Measurements from ENCODE around the gene RANBP10.

Gene RANBP10

DNA sequence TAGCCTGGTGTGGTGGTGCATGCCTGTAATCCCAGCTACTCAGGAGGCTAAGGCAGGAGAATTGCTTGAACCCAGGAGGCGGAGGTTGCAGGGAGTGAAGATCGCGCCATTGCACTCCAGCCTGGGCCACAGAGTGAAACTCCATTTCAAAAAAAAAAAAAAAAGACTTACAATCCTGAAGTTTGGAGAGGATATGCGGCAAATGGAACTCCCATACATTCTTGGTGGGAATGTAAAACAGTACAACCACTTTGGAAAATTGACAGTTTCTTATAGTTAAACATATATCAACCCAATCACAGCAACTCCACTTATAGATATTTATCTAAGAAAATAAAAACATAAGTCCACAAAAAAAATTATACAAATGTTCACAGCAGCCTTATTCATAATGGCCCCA lies 99.2 kb downstream of the RANBP10 start:
- no peak for TF ChIP-seq ZFX (IDR thresholded peaks at IDR 0.05)
- TF ChIP-seq, protein P1, sequence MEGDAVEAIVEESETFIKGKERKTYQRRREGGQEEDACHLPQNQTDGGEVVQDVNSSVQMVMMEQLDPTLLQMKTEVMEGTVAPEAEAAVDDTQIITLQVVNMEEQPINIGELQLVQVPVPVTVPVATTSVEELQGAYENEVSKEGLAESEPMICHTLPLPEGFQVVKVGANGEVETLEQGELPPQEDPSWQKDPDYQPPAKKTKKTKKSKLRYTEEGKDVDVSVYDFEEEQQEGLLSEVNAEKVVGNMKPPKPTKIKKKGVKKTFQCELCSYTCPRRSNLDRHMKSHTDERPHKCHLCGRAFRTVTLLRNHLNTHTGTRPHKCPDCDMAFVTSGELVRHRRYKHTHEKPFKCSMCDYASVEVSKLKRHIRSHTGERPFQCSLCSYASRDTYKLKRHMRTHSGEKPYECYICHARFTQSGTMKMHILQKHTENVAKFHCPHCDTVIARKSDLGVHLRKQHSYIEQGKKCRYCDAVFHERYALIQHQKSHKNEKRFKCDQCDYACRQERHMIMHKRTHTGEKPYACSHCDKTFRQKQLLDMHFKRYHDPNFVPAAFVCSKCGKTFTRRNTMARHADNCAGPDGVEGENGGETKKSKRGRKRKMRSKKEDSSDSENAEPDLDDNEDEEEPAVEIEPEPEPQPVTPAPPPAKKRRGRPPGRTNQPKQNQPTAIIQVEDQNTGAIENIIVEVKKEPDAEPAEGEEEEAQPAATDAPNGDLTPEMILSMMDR (conservative IDR thresholded peaks at IDR 0.05), result no peak
- no peak overlapping the region for H3K27ac ChIP-seq

DNA sequence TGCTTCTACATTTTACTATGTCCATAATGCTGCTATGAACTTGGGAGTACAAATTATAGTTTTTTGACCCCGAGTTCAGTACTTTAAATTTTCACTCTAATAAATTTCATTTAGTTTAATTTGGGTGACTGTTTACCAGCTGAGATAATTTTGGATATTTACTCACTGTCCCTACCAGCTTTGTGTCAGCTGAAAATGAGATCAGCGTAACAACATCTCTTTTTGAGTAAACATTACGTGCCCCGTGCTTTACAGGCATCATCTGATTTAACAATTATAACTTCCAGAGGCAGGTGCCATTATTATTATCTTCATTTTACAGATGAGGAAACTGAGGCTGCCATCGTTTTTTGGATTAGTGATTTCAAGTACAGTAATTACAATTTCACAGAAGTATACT lies 102.2 kb downstream of the RANBP10 start:
- TF ChIP-seq ZFX (IDR thresholded peaks at IDR 0.05), result no peak
- TF ChIP-seq, protein P1 (conservative IDR thresholded peaks at IDR 0.05), result no peak
- H3K27ac ChIP-seq, result no peak overlapping the region

DNA sequence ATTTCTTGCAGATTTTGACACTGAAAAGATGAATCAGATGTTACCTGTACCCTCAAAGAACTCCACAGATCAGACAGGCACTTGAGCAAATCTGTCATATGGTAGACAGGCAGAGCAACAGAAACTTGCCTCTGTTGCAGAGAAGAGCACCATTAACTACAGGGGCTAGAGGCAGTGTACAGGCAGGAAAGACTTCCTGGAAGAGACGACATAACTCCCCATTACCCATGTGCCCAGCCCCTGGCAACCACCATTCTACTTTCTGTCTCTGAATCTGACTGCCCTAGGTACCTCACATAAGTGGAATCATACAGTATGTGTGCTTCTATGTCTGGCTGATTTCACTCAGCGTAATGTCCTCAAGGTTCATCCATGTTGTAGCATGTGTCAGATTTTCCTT lies 102.7 kb downstream of the RANBP10 start:
- no peak overlapping the region for H3K27ac ChIP-seq
- no peak for TF ChIP-seq ZFX (IDR thresholded peaks at IDR 0.05)
- TF ChIP-seq, protein P1 (conservative IDR thresholded peaks at IDR 0.05), result no peak

DNA sequence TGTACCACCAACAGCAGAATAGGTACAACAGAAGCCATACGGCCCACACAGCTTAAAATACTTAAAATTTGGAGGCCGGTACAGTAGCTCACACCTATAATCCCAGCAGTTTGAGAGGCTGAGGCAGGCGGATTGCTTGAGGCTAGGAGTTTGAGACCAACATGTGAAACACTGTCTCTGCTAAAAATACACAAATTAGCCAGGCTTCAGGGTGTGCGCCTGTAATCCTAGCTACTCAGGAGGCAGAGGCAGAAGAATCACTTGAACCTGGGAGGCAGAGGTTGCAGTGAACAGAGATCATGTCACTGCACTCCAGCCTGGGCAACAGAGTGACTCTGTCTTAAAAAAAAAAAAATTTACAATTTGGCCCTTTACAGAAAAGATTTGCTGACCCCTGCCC lies 104.2 kb downstream of the RANBP10 start:
- no peak overlapping the region; the same call in 1 of the 2 replicates for H3K27ac ChIP-seq
- TF ChIP-seq, protein P1 (conservative IDR thresholded peaks at IDR 0.05), result no peak
- no peak for TF ChIP-seq ZFX (IDR thresholded peaks at IDR 0.05)

DNA sequence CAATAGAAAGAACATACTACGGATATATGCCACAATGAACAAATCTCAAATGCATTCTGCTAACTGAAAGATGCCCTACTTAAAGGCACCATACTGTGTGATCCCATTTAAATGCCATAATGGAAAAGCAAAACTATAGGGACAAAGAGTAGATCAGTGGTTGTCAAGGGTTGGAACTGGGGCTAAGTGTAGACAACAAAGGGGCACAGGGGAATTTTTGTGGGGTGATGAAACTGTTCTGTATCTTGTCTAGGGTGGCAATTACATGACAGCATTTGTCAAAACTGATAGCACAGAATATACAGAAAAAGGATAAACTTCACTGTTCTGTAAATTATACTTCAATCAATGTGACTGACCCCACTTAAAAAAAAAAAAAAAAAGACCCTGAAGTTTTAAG lies 104.9 kb downstream of the RANBP10 start:
- TF ChIP-seq, protein P1 (conservative IDR thresholded peaks at IDR 0.05), result no peak
- TF ChIP-seq ZFX (IDR thresholded peaks at IDR 0.05), result no peak
- H3K27ac ChIP-seq, result no peak overlapping the region

DNA sequence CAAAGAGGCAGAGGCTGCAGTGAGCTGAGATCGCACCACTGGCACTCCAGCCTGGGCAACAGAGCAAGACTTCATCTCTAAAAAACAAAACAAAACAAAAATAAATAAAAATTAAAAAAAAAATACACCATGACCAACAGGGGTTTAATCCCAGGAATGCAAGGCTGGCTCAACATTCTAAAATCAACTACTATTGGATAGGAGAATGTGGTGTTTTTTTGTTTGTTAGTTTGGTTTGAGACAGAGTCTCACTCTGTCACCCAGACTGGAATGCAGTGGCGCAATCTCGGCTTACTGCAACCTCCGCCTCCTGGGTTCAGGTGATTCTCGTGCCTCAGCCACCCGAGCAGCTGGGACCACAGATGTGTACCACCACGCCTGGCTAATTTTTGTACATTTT lies 107.1 kb downstream of the RANBP10 start:
- no peak overlapping the region for H3K27ac ChIP-seq
- no peak for TF ChIP-seq ZFX (IDR thresholded peaks at IDR 0.05)
- TF ChIP-seq, protein P1 (conservative IDR thresholded peaks at IDR 0.05), result no peak

DNA sequence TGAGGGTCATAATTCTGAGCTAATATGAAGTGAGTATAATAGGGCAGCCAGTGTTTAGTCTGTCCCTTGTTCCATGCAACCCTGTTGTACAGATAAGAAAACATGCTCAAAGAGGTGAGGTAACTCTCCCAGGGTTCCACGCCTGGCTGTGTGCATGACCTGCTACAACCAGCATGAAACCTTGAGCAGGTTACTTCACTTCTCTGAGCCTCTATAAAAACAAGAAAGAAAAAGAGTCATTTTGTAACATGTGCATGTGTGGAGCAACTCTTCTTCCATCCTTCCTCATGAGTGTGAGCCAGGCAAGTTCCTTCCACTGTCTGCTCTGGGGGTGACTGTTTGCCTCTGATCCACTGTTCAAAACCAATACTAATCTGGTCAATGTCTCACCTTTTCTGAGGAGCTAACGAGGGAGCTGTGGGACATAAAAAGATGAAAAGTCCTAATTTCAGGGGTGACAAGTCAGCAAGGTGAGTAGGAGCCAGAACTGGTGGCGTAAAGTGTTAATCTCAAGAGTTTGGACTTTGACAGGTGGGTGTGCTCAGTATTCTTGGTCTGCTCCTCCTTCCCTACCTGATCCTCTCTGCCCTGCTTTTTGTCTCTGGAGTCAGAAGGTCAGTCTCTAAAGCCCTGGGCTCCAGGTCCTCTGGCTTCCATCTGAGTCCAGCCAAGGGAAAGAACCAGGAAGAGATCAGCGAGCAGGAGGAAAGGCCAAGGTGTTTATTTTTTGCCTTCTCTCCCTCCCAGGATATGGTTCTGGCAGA lies 108.8 kb downstream of the RANBP10 start:
- no peak overlapping the region for H3K27ac ChIP-seq
- TF ChIP-seq, protein P1 (conservative IDR thresholded peaks at IDR 0.05), result no peak
- TF ChIP-seq ZFX (IDR thresholded peaks at IDR 0.05), result no peak
